HG03159 (cell line): ENCODE data around the gene SNX10.

Experiments used
- ATAC-seq: cut with Tn5 transposase; IDR thresholded peaks from one replicate; pipeline ENCODE4 v1.9.1; 2021; ENCODE audit warnings: mild to moderate bottlenecking, moderate library complexity; ENCODE audit not compliant: unreplicated experiment

The SNX10 gene

DNA sequence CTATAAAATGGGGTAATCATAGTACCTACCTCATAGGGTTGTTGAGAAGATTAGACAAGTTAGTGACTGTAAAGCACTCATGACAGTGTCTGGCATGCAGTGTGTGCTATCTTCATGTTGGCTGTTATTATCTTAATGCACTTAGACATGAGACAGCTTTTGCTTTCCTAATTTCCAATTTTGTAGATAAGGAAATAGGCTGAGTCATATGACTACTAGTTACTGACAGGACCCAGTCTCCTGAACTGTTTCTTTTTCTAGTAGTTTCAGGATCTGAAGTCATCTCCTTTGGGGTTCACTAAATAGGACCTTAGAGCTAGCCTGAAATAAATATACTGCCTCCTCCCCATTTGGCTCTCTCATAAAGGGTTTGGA, 74.2 kb downstream of the SNX10 start:
- no peak for ATAC-seq

DNA sequence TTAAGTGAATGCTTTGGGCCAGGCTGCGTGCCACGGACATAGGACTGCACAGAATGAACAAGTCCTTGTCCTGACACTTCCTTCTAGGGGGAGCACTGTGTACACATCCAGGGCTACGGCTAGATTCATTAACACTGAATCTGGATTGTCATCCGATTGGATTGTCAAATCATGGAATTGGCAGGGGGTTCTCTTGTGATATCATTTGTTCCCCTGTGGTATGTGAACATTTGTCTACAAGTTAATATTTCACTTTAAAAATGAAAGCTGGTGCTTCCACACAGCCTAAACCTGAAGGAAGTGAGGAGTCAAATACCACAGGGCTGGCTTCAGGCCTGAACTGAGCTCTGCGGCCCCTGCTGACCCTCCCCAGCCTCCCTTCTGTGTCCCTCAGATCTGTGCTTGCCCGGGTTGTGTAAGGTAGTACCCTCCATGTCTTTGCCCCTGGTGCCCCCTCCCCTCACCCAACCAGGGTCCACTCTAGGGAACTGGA, 75.6 kb downstream of the SNX10 start:
- ATAC-seq: no peak

DNA sequence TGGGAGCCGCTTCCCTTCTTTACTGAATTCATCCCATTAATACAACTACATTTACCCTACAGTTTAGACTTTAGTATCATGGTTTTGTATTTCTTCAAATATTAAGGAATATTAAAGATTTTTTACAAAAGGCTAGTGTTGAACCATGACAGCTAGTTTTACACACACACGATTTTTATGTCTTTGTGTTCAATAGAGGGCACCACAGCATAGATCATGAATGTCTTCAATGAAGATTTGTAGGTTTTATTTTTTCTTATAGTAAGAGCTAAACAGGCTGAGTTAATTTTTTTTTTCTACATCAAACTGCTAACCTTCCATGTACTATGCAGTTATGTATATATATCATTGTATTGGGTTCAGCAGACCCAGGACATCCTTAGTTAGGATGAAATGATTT, 76.9 kb downstream of the SNX10 start:
- no peak for ATAC-seq

DNA sequence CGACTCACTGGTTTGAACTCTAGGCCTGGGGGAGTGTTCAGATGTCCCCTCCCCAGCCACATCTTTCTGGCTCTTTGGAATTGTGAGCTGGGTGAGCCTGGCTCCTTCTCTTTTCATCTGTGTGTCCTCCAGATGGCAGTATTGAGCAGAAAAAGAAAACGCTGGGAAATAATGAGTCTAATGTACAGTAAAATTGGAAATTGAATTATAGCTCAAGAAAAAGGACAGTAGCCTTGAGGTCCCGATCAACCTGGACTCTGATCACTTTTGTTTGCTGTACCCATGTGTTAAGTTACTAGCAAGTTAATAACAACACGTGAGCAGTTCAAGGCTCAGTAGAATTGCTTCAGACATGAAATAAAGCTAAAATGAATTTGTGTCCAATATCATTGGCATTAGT, 77.9 kb downstream of the SNX10 start:
- no peak for ATAC-seq

DNA sequence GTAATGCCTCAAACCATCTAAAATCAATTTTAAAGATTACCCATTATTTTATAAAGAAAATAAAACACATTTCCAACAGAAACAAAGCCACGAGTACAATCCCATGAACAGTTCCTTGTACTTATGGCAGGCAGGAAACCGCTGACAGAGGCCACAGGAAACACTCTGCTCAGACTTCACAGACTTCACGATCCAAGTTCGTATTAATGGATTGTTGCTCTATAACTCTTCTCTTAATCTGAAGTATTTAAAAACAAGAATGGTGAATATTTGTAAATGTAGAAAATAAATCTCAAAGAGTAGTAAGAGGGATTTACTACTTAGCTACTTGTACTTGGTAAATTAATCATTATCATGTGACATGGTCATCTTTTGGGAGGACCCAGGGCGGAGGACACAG, 78.3 kb downstream of the SNX10 start:
- no peak for ATAC-seq

DNA sequence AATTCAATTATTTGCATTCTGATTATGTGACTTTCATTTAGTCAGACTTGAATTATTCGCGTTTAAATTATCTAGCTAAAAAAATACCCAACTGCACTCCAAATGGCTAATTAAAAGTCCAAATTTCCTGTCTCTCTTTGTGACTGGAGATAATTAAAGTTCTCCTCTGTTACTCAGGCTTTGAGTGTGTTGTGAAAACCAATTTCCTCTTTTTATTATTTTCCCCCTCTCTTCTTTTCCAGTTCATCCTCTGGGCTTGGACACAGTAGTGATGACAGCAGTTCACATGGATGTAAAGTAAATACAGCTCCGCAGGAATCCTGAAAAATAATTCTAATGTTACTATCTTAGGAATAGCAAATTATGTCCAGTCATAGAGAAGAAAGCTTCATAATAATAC, 80.6 kb downstream of the SNX10 start:
- ATAC-seq: no peak

DNA sequence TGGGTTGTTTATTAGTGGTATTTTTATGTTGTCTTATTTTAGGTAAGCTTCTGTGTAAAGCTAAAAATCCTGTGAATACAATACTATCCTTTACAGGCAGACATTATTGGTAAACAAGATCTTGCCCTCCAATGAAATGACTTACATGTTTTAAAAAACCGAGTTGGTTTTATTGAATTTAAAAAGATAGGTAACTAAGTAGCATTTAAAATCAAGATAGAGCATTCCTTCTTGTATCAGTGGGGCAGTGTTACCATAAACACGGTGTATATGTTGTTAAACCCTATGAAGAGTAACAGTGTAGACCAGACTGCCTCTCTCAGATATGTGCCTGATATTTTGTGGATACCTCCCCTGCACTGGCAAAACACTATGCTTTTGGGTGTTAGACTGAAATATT, 81.0 kb downstream of the SNX10 start:
- no peak for ATAC-seq

DNA sequence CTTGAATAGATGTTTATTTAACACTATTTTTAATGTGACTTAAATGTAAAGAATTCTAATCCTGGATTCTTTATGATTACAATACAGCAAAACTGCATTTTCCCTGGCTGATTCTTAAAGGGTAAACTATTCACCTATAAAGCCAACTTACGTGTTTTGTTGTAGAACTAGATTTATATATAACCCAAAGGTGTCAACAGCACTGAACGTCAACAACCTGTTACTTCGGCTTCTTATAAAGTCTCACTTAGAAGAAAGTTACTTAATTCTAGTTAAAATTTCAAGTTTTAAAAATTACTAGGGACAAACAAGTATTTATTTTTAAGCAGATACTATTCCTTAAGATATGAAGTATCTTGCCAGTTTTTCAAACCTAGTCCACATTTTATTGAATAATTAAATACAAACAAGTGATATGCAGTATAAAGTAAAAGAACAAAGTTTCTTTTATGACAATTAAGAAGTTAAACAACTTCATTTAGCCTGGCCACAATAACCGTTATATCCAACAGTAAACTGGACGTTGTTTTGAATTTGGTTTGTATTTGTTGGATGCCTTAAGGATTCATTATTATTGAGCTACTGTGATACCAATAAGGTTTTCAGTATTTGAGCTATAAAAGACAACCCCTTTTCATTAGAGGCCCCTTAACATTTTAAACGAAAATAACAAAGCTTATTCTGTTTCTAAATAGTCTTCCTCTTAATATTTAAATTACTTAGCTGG, 83.1 kb downstream of the SNX10 start:
- no peak for ATAC-seq

DNA sequence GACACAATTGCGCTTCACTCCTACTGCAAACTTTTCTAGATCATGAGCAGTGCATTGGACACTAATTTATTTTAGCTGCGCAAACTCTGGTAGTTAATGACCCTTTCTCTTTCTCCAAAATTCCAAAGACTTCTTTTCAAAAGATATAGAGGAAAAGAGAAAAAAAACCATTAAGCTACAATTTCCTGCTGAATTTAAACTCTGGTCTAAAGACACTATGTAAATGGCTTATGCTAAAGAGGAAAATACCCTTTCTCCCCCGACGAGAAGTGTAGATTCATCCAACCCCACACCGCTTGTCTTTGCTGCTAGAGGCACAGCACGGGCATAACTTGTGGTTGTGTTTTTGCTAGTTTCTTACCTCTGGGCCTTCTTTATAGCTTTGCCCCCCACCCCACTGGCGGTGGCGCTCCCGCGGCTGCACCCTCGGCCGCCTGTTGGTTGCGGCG, 84.1 kb downstream of the SNX10 start:
- peak; percentile 17 for ATAC-seq

DNA sequence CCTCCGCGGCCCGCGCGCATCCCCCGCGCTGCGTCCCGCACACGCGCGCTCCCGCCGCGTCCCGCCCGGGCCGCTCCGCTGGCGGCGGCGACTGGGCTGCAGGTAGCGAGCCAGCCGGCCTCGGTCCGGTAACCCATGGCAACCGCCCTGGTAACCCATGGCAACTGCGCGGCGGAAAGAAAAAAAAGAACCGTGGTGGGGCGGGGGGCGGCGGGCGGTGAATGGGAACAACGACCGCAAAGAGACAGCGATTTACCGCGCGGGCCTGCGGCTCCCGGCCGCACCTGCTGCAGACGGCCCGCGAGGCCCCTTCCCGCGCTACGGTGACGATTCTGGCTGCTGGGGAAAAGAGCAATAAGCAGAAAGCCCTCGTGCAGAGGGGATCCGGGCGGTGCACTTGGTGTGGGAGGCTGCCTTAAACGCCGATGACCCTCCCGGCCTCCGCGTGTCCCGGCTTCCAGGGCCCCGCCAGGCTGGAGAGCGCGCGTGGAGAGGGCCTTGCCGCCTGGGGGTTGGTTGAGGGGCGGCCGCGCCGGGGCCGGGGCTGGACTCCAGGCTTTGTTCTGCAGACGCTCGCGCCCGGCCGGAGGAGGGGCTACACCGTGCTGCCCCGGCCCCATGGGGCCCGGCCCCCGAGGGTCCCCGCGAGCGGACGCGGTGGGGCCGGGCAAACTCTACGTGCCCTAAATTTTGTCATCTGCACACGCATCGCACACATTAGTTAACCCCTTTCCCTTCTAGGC, 84.7 kb downstream of the SNX10 start:
- peak; percentile 44 for ATAC-seq

DNA sequence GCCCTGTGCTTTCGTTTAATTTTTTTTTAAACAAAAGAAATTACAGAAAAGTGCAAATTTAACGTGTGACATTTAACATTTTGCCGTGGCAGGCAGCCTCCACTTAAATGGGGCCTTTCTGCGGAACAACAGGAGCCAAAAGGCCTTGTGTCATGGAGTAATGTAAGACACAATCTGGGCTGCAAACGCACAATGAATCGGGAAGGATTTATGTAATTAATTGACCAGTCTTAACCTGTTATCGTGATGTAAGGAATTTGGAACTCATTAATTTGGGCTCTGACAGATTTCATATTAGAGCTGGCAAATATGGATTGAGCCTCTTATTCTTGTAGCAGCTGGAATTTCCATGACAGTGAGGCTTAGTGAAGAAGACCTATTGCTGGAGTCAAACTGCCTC, 86.4 kb downstream of the SNX10 start:
- no peak for ATAC-seq

DNA sequence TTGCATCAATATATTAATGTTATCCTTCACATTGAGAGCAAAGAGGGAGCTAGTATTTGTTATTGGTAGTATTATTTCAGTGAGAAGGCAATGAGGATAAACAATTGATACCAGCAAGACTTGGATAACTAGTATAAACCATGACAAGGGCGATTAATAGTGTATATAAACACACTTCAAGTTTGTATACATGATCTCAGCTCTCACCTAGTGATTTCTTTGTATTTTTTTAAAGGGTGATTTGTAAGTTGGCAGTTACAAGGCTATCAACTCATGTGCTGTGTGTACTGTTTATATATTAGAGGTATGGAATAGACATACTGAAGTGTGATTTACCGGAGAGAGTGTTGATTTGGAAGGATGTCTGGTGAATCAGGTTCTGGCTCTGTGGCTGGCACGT, 88.0 kb downstream of the SNX10 start:
- no peak for ATAC-seq

DNA sequence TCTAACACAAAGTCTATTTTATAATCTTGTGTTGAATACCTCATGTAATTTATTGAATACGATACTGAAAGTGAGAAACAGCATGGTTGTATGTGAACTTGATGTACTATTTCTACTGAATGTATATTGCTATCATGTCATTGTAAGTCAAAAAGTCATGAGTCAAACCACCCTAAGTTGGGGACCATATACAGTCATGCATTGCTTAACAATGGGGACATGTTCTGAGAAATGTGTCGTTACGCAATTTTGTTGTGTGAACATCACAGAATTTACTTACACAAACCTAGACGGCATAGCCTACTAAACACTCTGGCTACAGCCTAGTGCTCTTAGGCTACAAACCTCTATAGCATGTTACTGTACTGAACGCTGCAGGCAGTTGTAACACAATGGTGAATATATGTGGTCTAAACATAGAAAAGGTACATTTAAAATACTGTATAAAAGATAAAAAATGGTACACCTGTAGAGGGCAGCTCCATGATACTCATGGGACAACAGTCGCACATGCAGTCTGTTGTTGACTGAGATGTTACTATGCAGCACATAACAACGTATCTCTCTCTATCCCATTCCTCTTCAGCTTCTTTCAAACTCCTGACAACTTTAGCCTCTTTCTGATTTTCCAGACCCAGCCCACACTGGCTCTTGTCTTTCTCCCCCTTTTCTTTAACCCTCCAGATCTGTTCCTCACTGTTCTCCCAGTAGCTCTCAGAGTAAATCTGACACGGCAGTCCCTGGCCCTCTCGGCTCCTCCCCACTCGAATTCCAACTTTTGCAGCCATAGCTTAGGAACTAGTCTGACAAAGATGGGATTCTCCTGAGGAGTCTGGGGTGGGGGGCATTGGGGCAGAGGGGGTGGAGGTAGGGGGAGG, 90.1 kb downstream of the SNX10 start:
- ATAC-seq: no peak

DNA sequence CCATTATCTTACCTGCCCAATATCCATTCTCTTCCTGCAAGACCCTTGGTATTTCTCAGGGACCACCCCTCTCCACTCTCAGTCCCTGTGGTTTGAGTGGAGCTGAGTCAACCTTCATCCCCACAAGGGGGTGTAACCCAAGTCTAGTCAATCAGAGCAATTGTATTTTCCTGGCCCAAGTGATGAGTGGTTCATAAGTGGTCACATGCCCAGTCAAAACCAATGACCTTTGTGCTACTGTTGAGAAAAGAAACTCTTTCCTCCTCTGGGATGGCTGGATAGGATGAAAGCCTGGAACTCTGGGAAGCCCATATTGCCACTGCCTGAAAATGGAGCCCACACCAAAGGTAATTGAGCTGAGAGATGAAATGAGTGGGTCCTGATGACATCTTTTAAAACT, 93.6 kb downstream of the SNX10 start:
- no peak for ATAC-seq

DNA sequence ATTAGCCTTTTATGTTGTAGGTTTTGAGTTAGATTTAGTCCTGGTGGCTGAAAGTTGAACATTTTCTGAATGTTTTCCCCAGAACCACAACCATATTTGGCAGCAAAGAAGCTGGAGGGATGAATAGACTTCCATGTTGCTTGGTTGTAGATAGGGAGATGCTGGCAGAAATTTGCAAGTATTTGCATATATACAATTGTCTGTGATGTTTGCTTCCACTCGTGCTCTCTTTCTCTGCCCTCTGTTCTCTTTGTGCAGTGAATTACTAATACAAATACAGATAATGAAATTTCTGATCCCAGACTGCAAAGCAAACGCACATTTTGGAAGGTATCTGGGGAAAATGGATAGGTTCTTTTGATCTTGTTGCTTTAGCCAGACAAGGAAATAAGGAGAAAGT, 96.1 kb downstream of the SNX10 start:
- no peak for ATAC-seq

DNA sequence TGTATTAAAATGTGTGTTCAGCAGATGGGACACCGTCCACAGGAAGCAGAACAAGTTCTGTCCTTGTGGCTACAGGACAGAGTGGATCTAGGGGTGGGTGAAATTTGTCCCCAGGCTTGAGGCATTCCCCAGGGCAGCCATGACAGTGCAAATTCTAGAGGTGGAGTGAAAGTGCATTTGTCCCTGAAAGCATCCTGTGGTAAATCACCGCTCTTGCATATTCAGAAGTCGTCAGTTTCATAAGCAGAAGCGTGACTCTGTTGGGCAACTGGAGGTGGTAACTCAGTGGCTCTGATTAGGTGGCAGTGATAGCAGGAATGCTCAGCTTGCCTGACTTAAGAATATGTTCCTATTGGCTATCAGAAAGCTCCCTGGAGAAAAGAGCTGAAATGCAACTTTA, 96.6 kb downstream of the SNX10 start:
- ATAC-seq: no peak

DNA sequence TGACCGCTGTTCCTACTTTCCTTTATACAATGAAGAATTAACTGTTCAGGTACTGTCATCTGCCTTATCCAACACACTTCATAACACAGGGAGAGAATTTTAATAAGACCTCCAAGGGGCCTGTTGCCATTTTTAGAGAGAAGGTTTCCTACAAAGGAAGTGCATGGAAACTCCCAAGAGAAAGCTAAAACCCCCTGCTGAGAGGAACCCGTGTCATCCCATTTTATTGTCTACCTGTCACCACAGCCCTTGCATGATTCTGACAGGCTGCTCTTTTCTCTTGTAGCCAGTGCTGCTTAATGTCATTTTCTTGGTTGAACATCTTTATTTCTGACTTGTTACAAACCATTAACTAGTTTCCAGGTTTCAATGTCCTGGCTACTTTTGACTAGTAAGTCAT, 98.4 kb downstream of the SNX10 start:
- ATAC-seq: no peak

DNA sequence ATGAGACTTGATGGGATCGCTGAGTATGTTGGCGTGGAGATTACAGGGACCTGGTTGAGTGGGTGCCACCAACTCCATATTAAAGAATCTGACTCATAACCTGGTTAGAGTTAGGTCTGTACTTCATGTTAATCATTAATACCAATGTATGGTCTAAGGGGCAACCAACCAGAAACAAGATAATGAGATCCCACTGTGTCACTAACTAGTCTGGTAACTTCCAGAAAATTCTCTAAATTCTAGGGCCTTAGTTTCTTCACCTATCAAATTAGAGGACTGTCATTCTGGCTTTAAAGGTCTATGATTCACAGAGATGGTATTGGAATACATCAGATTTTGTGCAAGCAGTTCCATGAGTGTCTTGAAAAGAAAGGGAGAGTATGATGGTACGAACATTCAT, 102.2 kb downstream of the SNX10 start:
- no peak for ATAC-seq

DNA sequence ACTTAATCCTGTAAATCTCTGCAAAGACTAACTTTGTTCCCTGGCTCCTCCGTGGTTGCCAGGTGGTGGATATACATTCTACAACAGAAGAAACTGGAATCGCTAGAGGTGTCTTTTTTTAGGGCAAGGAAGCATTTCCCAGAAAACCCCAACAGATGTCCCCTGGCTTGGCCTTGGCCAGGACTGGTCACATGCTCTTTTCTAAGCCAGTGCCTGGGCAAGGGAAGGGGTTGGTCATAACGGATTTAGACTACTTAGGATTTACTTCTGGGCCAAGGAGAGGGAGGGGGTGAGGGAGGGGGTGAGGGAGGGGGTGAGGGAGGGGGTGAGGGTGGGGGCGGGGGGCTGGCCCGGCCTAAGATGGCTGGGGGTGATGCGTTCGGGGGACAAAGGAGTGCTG, 105.7 kb downstream of the SNX10 start:
- no peak for ATAC-seq

DNA sequence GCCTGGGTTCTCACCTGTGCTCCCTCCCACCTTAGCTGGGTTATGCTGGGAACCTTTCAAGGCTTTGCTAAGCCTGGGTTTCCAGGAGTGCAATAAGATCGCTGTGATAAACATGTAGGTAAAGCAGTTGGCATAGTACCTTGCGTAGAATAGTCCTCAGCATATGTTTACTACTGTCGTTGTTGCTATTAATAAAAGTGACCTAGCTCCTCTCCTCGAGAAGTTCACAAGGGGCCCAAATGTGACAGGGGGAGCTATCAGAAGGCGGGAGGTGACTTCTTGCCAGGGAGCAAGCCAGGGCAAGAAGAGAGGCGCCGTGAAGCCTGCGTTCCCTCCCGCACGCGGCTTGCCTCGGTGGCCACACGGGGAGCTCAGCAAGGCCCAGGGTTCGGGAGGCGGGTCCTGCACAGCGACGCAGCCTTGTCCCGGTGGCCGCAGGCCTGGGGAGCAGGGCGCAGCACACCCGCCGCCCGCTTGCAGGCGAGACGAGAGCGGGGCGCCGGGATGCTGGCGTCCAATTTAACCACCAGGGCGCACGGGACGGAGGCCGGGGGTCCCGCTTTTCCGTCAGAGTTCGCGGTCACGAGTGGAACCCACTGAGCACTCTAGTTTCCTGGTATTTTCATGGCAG, 106.2 kb downstream of the SNX10 start:
- ATAC-seq: peak; percentile 29

DNA sequence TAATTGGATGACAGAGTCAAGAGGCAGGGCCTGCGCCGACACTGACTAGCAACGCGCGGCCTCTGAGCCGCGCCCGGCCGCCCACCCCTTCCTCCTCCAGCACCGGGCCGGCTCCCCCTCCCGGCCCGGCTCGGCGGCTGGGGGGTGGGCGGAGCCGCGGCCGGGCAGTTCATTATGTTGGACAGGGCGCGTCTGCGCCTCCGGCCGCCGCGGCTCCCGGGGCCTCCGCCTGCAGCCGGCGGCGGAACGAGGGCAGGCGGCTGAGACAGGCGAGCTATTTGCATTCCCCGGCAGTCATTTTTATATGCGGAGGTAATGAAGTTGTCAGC, 106.7 kb downstream of the SNX10 start:
- peak; percentile 47 for ATAC-seq
